ENCODE measurements around the gene NR2E3. TPM values are rescaled to one million over a fixed set of nuclear protein-coding genes. Genes with fewer than 3 reads are reported as not detected.

Gene NR2E3
- total RNA-seq, 1 experiment from 2014 or later: 0.77 TPM

DNA sequence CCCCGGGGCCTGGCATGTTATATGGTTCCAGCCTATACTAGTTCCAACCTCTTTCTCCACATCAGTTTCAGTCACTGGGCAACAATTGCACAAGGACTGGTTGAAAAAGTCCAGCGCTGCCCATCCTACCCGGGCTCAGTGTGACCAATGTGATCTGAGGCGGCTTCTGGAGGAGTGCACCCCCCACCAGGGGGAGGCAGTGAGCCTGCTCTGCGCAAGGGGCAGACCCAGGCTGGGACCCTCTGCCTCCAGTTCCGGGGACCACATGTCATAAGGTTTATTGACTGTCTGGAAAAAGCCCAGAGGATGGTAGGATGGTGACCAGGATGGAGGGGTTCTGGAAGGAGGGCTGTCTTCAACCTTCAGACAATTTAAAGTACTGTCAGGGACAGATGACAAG lies 25.6 kb upstream of the NR2E3 start:
- DNase-seq: no peak
- Histone ChIP-seq H3K27me3 (ENCODE audit: low read length) (no peaks in the 10 kb centered on the region), H3F3A (ENCODE audit: low read length, unreplicated experiment) (no peaks in the 10 kb centered on the region), H3K9ac (ENCODE audit: low read length) (no peak overlapping the region), H3K4me1 (ENCODE audit: insufficient read depth, low read length) (peaks cover 31% of the 10 kb centered on the region), H3K9me2 (replicated peaks; ENCODE audit: low read length) (no peaks in the 10 kb centered on the region), H2AFZ (ENCODE audit: low read length) (no peak overlapping the region), H3K27ac (ENCODE audit: low read length) (no peak overlapping the region), H3K36me3 (ENCODE audit: low read depth, low read length) (no peaks in the 10 kb centered on the region), H3K9me3 (ENCODE audit: low read length) (no peaks in the 10 kb centered on the region), H4K20me1 (ENCODE audit: low read length) (no peaks in the 10 kb centered on the region), H3K79me2 (ENCODE audit: low read length) (no peaks in the 10 kb centered on the region), H3K4me3 (ENCODE audit: low read length) (no peak overlapping the region), H3K4me2 (ENCODE audit: low read length) (no peak overlapping the region)
- no TSS peak for BruUV-seq (replicated peaks)
- intact Hi-C loops (cut with micrococcal nuclease): no loop called here
- POLR2A ChIA-PET (ENCODE audit: unreplicated experiment): no interaction called here
- CTCF ChIA-PET: no interaction called here
- TF ChIP-seq EZH2phosphoT487 (IDR thresholded peaks at IDR 0.05; ENCODE audit: borderline replicate concordance, low read length) (no peak), EZH2 (IDR thresholded peaks at IDR 0.05; ENCODE audit: low read length, unreplicated experiment) (no peak), CTCF (conservative IDR thresholded peaks at IDR 0.05; ENCODE audit: low read depth, low read length) (peak; percentile 55)
- no peak for ATAC-seq

- CTCF ChIA-PET: no interaction called here
- BruUV-seq (replicated peaks): no TSS peak
- H3K4me2 ChIP-seq (ENCODE audit: low read length): no peak overlapping the region
- no peaks in the 10 kb centered on the region for H3K27me3 ChIP-seq (ENCODE audit: low read length)
- H3K9ac ChIP-seq (ENCODE audit: low read length): no peak overlapping the region
- no peak overlapping the region for H2AFZ ChIP-seq (ENCODE audit: low read length)
- no peak overlapping the region for H3K4me3 ChIP-seq (ENCODE audit: low read length)
- peaks cover 31% of the 10 kb centered on the region for H3K4me1 ChIP-seq (ENCODE audit: insufficient read depth, low read length)
- H3K9me3 ChIP-seq (ENCODE audit: low read length): no peaks in the 10 kb centered on the region
- ATAC-seq: no peak
- H3K36me3 ChIP-seq (ENCODE audit: low read depth, low read length): no peaks in the 10 kb centered on the region
- no peaks in the 10 kb centered on the region for H3K79me2 ChIP-seq (ENCODE audit: low read length)
- H3K9me2 ChIP-seq (replicated peaks; ENCODE audit: low read length): no peaks in the 10 kb centered on the region
- TF ChIP-seq EZH2phosphoT487 (IDR thresholded peaks at IDR 0.05; ENCODE audit: borderline replicate concordance, low read length) (no peak), CTCF (conservative IDR thresholded peaks at IDR 0.05; ENCODE audit: low read depth, low read length) (no peak), EZH2 (IDR thresholded peaks at IDR 0.05; ENCODE audit: low read length, unreplicated experiment) (no peak)
- no peaks in the 10 kb centered on the region for H4K20me1 ChIP-seq (ENCODE audit: low read length)
- intact Hi-C loops (cut with micrococcal nuclease): no loop called here
- no peak overlapping the region for H3K27ac ChIP-seq (ENCODE audit: low read length)
- H3F3A ChIP-seq (ENCODE audit: low read length, unreplicated experiment): peaks cover 4% of the 10 kb centered on the region
- no peak for DNase-seq
- POLR2A ChIA-PET (ENCODE audit: unreplicated experiment): no interaction called here
Observed at GRCh38 chr15:71785996-71786395, 24.4 kb upstream of the NR2E3 start.

DNA sequence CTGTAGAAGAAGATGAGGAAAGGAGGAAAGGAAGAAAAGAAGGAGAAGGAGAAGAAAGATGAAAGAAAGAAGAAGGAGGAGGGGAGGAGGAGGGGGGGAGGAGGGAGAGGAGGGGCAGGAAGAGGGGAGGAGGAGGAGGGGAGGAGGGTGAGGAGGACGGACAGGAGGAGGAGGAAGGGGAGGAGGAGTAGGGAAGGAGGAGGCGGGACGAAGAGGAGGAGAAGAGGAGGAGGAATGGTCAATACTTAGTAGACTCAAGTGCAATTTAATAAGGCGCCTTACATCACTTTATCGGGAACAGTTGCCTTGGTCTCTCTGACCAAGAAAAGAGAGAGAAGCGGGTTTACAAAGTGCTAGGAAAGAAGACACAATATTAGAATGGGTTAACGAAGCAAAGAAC lies 23.7 kb upstream of the NR2E3 start:
- Histone ChIP-seq H3K4me2 (ENCODE audit: low read length) (no peak overlapping the region), H3K9me3 (ENCODE audit: low read length) (no peaks in the 10 kb centered on the region), H3F3A (ENCODE audit: low read length, unreplicated experiment) (peaks cover 4% of the 10 kb centered on the region), H2AFZ (ENCODE audit: low read length) (no peak overlapping the region), H3K79me2 (ENCODE audit: low read length) (no peaks in the 10 kb centered on the region), H3K4me1 (ENCODE audit: insufficient read depth, low read length) (peaks cover 30% of the 10 kb centered on the region), H3K36me3 (ENCODE audit: low read depth, low read length) (no peaks in the 10 kb centered on the region), H3K27me3 (ENCODE audit: low read length) (no peaks in the 10 kb centered on the region), H3K27ac (ENCODE audit: low read length) (no peak overlapping the region), H3K9ac (ENCODE audit: low read length) (no peak overlapping the region), H3K4me3 (ENCODE audit: low read length) (no peak overlapping the region), H4K20me1 (ENCODE audit: low read length) (no peaks in the 10 kb centered on the region), H3K9me2 (replicated peaks; ENCODE audit: low read length) (no peaks in the 10 kb centered on the region)
- CTCF ChIA-PET: no interaction called here
- DNase-seq: no peak
- no TSS peak for BruUV-seq (replicated peaks)
- intact Hi-C loops (cut with micrococcal nuclease): no loop called here
- TF ChIP-seq EZH2phosphoT487 (IDR thresholded peaks at IDR 0.05; ENCODE audit: borderline replicate concordance, low read length) (no peak), EZH2 (IDR thresholded peaks at IDR 0.05; ENCODE audit: low read length, unreplicated experiment) (no peak), CTCF (conservative IDR thresholded peaks at IDR 0.05; ENCODE audit: low read depth, low read length) (no peak)
- POLR2A ChIA-PET (ENCODE audit: unreplicated experiment): no interaction called here
- no peak for ATAC-seq
